Hematopoietic multipotent progenitor cell treated with erythropoietin and hydrocortisone succinate and interleukin-3 and kit ligand, for 6 days (in vitro differentiated cells): ENCODE results near the gene DRAXIN.

Experiments
- DNase-seq: peaks from one replicate; pipeline ENCODE4 v3.0.0-alpha.2; 2015

The DRAXIN gene

DNA sequence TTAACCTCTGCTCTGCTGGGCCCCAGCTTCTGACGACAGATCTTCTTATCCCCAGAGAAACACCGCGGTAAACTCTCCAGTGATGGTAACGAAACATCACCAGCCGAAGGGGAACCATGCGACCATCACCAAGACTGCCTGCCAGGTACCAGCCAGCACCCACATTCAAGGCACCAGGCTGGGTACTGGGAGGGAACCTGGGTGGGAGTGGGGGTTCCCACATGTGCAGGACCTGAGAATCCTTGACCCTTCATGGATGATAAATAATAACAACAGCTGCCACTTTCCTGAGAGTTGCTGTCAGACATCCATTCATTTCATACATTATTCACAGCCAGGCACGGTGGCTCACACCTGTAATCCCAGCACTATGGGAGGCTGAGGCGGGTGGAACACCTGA is 20.8 kb downstream of the DRAXIN start:
- no peak for DNase-seq

GRCh38 chr1:11713095-11713494 is 21.6 kb downstream of the DRAXIN start:
- no peak for DNase-seq

GRCh38 chr1:11714831-11715575 is 23.5 kb downstream of the DRAXIN start:
- DNase-seq, result no peak

DNA sequence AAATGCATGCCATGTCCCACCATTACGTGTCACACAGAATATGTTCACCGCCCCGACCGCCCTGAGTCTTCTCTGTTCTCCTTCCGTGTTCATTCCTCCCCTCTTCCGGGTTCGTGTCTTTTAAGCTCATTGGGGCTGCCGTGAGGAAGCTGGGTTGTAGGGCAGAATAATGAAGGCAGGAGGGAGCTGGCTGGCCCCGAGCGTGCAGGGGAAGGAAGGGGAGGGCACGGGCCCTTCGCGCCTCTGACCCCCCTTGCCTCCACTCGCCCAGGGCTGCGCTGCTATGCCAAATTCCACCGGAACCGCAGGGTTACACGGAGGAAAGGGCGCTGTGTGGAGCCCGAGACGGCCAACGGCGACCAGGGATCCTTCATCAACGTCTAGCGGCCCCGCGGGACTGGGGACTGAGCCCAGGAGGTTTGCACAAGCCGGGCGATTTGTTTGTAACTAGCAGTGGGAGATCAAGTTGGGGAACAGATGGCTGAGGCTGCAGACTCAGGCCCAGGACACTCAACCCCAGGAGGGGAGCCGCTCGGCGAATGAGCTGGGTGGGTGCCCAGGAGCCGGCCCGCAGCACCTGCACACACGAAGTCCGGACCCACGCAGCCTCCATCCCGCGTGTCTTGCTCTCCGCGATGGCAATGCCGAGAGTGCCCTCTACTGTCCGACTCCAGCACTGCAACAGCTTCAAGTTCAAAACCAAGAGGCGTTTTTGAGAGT is 28.0 kb downstream of the DRAXIN start:
- peak; percentile 84 for DNase-seq

- DNase-seq, result no peak
These were observed 28.5 kb downstream of the DRAXIN start for GRCh38 chr1:11720033-11720376.

DNA sequence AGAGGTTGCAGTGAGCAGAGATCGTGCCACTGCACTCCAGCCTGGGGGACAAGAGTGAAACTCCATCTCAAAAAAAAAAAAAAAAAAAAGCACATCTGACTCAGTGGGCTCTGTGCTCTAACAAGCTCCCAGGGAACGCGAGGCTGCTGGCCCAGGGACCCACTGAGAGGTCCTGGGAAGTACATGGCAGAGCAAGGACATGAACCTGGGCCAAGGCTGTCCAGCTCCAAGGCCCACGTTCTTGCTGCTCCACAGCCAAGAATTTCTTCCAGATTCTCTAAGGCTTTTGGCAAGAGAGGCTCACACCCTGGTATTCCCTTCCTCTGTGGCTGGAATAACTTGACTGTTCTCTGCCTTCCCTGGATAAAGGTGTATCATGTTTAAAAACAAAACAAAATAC is 29.0 kb downstream of the DRAXIN start:
- DNase-seq, result no peak

DNA sequence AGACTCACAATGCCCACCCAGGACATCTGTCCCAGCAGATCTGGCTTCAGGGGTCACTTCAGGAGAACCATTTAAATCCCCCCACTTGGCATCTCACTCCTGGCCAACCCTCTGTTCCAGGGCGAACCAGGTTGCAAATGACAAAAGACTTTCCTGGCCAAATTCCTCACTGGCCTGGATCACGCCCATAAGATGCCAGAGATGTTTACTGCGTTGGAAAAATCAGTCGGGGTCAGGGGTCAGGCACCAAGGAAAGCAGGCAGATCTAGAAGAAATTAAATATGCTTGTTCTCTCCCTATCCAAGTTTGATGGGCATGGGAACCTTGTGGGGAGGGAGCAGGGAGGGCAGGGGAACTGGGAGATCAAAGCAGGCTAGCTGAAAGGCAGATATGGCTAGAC is 29.8 kb downstream of the DRAXIN start:
- DNase-seq, result no peak

DNA sequence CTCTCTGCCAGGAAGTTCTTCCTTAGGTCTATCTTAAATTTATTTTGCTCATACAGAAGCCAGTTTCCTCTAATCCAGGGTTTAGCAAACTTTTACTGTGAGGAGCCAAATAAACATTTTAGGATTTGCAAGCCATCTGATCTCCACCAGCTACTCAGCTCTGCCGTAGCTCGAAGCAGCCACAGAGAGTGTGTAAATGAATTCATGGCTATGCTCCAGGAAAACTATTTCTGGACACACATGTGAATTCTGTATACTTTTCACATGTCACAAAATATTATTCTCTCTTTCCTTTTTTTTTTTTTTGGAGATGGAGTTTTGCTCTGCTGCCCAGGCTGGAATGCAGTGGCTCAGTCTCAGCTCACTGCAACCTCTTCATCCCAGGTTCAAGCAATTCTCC is 31.0 kb downstream of the DRAXIN start:
- DNase-seq, result no peak

- peak; percentile 21 for DNase-seq
These were observed 34.1 kb downstream of the DRAXIN start for GRCh38 chr1:11725616-11726015.

DNA sequence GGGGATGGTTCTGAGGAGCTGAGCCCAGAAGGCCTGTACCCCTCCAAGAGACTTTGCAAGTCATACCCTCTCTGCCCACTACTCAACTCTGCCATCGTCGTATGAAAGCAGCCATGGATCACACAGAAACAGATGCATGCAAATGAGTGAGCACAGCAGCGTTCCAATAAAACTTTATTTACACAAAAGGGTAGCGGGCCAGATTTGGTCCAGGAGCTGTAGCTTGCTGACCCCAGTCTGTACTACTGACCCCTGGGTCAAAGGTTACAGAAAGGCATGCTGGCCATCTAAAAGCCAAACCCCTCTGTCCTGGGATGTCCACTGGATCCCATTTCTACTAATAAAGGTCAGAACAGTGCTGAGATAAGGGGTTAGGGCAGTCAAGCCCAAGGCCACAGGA is 35.6 kb downstream of the DRAXIN start:
- DNase-seq, result no peak

- no peak for DNase-seq
These were observed 36.8 kb downstream of the DRAXIN start for GRCh38 chr1:11728126-11728806.

GRCh38 chr1:11729155-11729497 is 37.6 kb downstream of the DRAXIN start:
- DNase-seq, result no peak

- DNase-seq, result peak; percentile 62
These were observed 38.3 kb downstream of the DRAXIN start for GRCh38 chr1:11729498-11730428.

DNA sequence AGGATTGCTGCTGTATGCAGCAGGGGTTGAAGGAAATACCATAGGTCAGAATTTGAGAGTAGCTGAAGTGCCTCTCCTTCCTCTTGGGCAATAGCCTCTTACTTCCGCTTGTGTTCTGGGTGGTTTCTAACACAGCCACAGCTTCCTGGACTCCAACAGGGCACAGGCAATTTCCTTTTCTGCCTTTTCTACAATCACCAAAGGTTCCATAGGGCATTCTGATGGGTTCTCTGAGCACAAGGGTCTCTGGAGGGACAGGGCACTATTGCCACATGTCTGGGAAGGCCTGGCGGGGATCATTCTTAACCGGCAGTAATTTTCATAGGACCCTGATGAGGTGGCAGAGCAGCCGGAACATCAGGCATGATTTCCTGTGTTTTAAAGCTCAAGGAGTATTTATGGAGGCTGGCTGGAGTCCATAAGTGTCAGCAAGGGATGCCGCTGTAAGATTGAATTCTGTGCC is 39.0 kb downstream of the DRAXIN start:
- DNase-seq, result peak; percentile 85

GRCh38 chr1:11731691-11732283 is 40.3 kb downstream of the DRAXIN start:
- peak; percentile 86 for DNase-seq

- no peak for DNase-seq
These were observed 41.8 kb downstream of the DRAXIN start for GRCh38 chr1:11733306-11733705.

DNA sequence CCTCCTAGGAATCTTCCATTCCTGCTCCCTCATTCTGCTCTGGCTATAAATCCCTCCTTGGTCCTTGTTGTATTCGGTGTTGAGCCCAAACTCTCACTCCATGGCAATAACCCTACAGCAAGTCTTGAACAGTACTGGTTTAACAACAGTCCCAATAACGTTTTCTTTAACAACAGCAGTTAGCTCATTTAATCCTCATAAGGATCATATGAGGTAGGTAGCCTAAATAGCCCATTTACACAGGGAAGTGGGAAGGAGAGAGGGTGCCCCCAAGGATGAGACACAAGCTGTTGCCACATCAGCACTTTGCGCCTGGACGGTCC is 44.0 kb downstream of the DRAXIN start:
- peak; percentile 29 for DNase-seq

DNA sequence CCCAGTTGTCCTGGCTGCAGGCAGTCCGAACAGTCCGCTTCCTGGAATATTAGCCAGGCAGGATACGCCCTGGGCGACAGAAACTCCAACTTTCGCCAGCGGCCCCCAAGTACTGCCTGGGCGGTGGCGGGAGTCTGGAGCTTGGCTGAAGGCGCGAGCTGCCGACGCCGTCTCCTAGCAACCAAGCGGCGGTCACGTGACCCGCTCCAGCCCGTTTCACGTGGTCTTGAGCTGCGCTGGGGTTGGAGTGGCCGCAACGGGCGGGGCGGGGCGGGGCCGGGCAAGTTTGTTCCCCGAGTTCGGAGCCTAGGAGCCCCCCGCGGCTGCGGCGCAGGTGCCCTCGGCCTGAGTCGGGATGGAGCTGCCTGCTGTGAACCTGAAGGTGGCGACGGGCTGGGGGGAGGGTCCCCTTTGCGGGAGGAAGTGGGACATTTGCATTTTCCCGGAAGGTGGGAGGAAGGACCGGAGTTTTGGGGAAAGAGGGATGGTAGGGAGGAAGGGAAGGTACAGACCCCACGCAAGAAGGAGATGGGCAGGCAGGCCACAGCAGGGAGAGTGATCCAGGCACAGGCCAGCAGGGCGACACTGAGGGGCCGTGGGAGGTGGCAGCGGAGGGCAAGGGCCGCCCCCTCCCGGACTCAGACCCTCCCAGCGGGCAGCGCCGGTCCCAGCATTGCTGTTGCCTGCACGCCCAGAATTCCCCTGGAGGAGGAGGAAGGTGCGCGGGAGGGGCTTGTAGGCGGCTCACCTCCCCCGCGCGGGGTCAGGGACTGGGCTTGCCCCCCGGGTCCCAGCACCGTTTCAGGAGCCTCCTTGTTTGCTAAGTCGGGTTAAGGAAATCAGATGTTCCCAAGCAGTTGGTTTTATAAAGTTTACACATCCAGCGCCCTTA is 44.6 kb downstream of the DRAXIN start, which contains the start of gene AGTRAP:
TSS of gene AGTRAP (plus strand) at position 283 of the 892 bp plus-strand sequence. CDS start at position 356, 73 bp downstream.
- peak; percentile 97 for DNase-seq

GRCh38 chr1:11736746-11737639 is 45.5 kb downstream of the DRAXIN start:
- DNase-seq, result peak; percentile 80

- peak; percentile 25 for DNase-seq
These were observed 46.6 kb downstream of the DRAXIN start for GRCh38 chr1:11738096-11738495.
